ENCODE data around the gene INSC.

- TF ChIP-seq EGR1 (conservative IDR thresholded peaks at IDR 0.05) = no peak
- TF ChIP-seq POLR2A (conservative IDR thresholded peaks at IDR 0.05) = no peak
- no peak for TF ChIP-seq USF2 (CRISPR knock-in tag; IDR thresholded peaks at IDR 0.05)
- no peak for TF ChIP-seq XRCC3 (IDR thresholded peaks at IDR 0.05)
- no peak for TF ChIP-seq CTCF (IDR thresholded peaks at IDR 0.05 in 2 of 3, conservative IDR thresholded peaks at IDR 0.05 in 1 of 3; ENCODE audit: insufficient read depth in 2 of 3, low read depth in 1 of 3, low read length in 3 of 3)
- no peak for TF ChIP-seq NFIX (CRISPR knock-in tag; IDR thresholded peaks at IDR 0.05; ENCODE audit: low read depth)
- TF ChIP-seq MAX (CRISPR knock-in tag; IDR thresholded peaks at IDR 0.05) = no peak
These were observed 118.8 kb downstream of the INSC start for GRCh38 chr11:15233371-15234165.
